Erythroblast (primary cell): Measurements from ENCODE around the gene MSI2.

ENCODE experiments used
- GATA1 ChIP-seq: IDR thresholded peaks from 2 replicates; pipeline ENCODE4 v1.6.1; 2011; ENCODE audit warnings: low read depth, mild to moderate bottlenecking, control low read depth, low read length, moderate library complexity
- POLR2A ChIP-seq: IDR thresholded peaks from 2 replicates; pipeline ENCODE4 v1.6.1; 2011; ENCODE audit warnings: mild to moderate bottlenecking, low read length

DNA sequence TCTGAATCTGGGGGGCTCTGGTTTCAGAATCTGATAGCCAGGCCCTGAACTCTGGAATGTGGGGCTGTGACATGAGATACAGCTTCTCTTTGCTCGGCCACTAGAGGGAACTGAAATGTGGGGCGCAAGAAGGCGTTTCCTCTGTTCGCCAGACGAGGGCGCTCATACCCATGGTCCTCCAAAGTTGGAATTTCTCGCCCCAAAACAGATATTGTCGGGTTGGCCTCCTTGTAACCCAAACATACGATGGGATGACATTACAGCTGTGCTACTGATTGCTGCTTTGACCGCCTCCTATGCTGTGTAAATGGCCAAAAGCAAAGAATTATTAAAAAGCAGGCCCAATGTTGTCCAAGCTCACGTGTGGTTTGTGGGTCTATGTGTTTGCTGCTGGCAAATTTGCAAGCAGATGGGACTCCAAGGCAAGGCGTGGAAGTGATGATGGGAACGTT is 13.1 kb upstream of the MSI2 start:
- TF ChIP-seq POLR2A, result no peak
- TF ChIP-seq GATA1, result no peak
